Karpas-422 (cell line): ENCODE data around the gene PHF12. TPM values are rescaled to one million over a fixed set of nuclear protein-coding genes. Genes with fewer than 3 reads are reported as not detected.
A peak's percentile ranks its signal among the peaks of the same experiment; 100 is the strongest.

Source experiments
- DNase-seq: peaks from one replicate; pipeline ENCODE4 v3.0.0-alpha.2; 2015
- H2AFZ ChIP-seq: fragments of 200-600 bp; sonication (generic); 2 replicates; pipeline ENCODE4 v1.6.1; 2014; ENCODE audit warnings: antibody characterized with exemption, low read length, mixed read lengths
- H3K27ac ChIP-seq: fragments of 200-600 bp; sonication (generic); 2 replicates; pipeline ENCODE4 v1.5.1; 2014; ENCODE audit warnings: mild to moderate bottlenecking, low read length, moderate library complexity
- H3K27me3 ChIP-seq: fragments of 200-600 bp; sonication (generic); 2 replicates; pipeline ENCODE4 v1.6.1; 2014; ENCODE audit warnings: low read length, mixed read lengths
- H3K36me3 ChIP-seq: fragments of 200-600 bp; sonication (generic); 2 replicates; pipeline ENCODE4 v1.6.1; 2014; ENCODE audit warnings: low read length, mixed read lengths; ENCODE audit not compliant: insufficient read depth
- H3K4me1 ChIP-seq: fragments of 200-600 bp; sonication (generic); 2 replicates; pipeline ENCODE4 v1.6.1; 2014; ENCODE audit warnings: mild to moderate bottlenecking, low read length, mixed read lengths
- H3K4me2 ChIP-seq: fragments of 200-600 bp; sonication (generic); 2 replicates; pipeline ENCODE4 v1.6.1; 2014; ENCODE audit warnings: low read length, low read depth, mild to moderate bottlenecking; ENCODE audit not compliant: poor library complexity, severe bottlenecking
- H3K4me3 ChIP-seq: fragments of 200-600 bp; sonication (generic); 2 replicates; pipeline ENCODE4 v1.5.1; 2014; ENCODE audit warnings: mild to moderate bottlenecking, antibody characterized with exemption, low read length, mixed read lengths
- H3K79me2 ChIP-seq: fragments of 200-600 bp; sonication (generic); 2 replicates; pipeline ENCODE4 v1.6.1; 2014; ENCODE audit warnings: mild to moderate bottlenecking, low read length, mixed read lengths
- H3K9ac ChIP-seq: fragments of 200-600 bp; sonication (generic); 2 replicates; pipeline ENCODE4 v1.6.0; 2014; ENCODE audit warnings: low read length
- H3K9me2 ChIP-seq: fragments of 200-600 bp; sonication (generic), shearing (Covaris generic); replicated peaks from 2 replicates; pipeline ENCODE4 v1.6.0; 2014; ENCODE audit warnings: mild to moderate bottlenecking, low read length, moderate library complexity; ENCODE audit not compliant: insufficient read depth
- H3K9me3 ChIP-seq: fragments of 300-700, 200-600 bp; sonication (generic); 2 replicates; pipeline ENCODE4 v1.6.1; 2014; ENCODE audit warnings: low read length, mixed read lengths
- H4K20me1 ChIP-seq: fragments of 200-600 bp; sonication (generic); 2 replicates; pipeline ENCODE4 v1.6.1; 2014; ENCODE audit warnings: mild to moderate bottlenecking, antibody characterized with exemption, low read length, low read depth; ENCODE audit not compliant: insufficient read depth
- total RNA-seq: library from RNA; depleted of rRNA; stranded (reverse); fragments of >200 nt; shearing (Covaris generic); gene quantifications from 2 replicates; pipeline ENCODE4 v1.2.3, GENCODE V29; 2014; ENCODE audit warnings: low replicate concordance

PHF12 gene
- total RNA-seq, 1 experiment from 2014 or later = 38.3 TPM

GRCh38 chr17:28926366-28926765, 25.0 kb downstream of the PHF12 start:
- no peak for DNase-seq
- Histone ChIP-seq H3K4me2 (no peak overlapping the region), H3K27me3 (no peaks in the 10 kb centered on the region), H3K9me2 (no peaks in the 10 kb centered on the region), H3K27ac (no peak overlapping the region), H2AFZ (no peak overlapping the region), H3K79me2 (peaks cover 66% of the 10 kb centered on the region), H4K20me1 (peaks cover 7% of the 10 kb centered on the region; the same call in 1 of the 2 replicates), H3K36me3 (peaks cover 54% of the 10 kb centered on the region), H3K4me3 (no peak overlapping the region), H3K9me3 (no peaks in the 10 kb centered on the region), H3K9ac (no peak overlapping the region), H3K4me1 (peaks cover 15% of the 10 kb centered on the region)

DNA sequence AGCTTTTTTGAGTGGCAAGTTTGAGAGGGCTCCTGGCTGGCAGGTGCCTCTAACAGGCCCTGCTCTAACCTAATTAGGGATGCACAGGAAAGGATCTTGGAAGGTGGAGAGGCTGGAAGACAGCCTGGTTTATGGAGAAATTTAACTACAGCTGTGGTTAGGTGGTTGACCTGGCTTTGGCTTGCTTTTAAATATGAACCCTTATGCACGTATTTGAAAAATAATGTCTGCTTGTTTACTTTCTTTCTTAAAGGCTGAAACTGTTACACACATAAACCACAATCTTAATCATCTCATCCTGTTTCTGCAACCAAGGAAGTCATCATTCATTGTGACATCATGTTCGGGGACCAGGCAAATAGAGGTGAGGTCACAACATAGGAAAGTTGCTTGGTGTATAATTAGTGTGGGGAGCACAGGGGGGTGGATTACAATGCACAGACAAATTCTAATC, 25.4 kb downstream of the PHF12 start:
- H2AFZ ChIP-seq = no peak overlapping the region
- H3K9me3 ChIP-seq = no peaks in the 10 kb centered on the region
- no peak overlapping the region for H3K9ac ChIP-seq
- H3K36me3 ChIP-seq = peaks cover 59% of the 10 kb centered on the region
- H3K4me2 ChIP-seq = no peak overlapping the region
- peaks cover 15% of the 10 kb centered on the region for H3K4me1 ChIP-seq
- peaks cover 7% of the 10 kb centered on the region; the same call in 1 of the 2 replicates for H4K20me1 ChIP-seq
- no peak overlapping the region for H3K4me3 ChIP-seq
- no peak overlapping the region for H3K27ac ChIP-seq
- no peak for DNase-seq
- peaks cover 62% of the 10 kb centered on the region for H3K79me2 ChIP-seq
- H3K27me3 ChIP-seq = no peaks in the 10 kb centered on the region
- H3K9me2 ChIP-seq = no peaks in the 10 kb centered on the region

DNA sequence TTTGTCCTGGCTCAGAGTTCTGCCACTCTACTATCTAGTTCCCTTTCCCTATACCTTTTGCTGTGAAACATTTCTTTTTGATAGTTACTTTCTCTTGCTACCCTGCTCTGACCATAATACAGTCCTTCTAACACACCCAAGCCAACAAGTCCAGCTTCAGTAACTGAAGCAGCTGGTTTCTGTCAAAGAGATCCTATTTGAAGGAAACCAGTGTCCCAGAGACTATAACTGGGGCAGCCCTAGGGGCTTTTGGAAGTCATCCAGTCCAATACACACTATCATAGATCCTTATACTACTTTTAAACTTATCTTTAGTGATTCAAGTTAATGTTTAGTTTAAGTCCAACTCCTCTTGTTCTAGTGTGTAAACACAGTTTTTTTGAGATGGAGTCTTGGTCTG, 31.1 kb downstream of the PHF12 start:
- H4K20me1 ChIP-seq = no peaks in the 10 kb centered on the region
- H3K4me1 ChIP-seq = no peaks in the 10 kb centered on the region
- DNase-seq = no peak
- H3K9me3 ChIP-seq = no peaks in the 10 kb centered on the region
- H3K4me3 ChIP-seq = no peak overlapping the region
- H3K4me2 ChIP-seq = no peak overlapping the region
- H2AFZ ChIP-seq = no peak overlapping the region
- H3K9ac ChIP-seq = no peak overlapping the region
- H3K9me2 ChIP-seq = no peaks in the 10 kb centered on the region
- H3K79me2 ChIP-seq = peaks cover 21% of the 10 kb centered on the region
- peaks cover 60% of the 10 kb centered on the region for H3K36me3 ChIP-seq
- H3K27me3 ChIP-seq = no peaks in the 10 kb centered on the region
- H3K27ac ChIP-seq = no peak overlapping the region

DNA sequence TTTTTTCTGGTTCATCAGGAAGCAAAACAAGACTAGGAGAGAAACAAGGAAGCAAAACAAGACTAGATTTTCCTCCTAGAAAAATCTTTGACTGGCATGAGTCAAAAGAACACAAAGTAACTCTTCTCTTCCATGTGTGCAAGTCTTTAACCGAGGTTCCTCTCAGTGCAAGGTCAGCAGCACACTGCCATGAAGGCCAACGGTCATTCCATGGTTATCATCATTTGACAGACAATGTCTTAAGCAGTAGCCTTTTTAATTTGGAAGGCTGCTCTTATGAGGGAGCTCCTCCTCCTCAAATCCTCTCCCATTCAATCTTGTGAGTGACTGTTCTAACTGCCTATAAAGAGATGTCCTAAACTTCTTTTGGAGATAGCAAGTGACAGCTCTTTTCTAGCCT, 33.0 kb downstream of the PHF12 start:
- H3K27ac ChIP-seq = no peak overlapping the region
- no peak for DNase-seq
- H3K9me3 ChIP-seq = no peaks in the 10 kb centered on the region

GRCh38 chr17:28917465-28917864, 33.9 kb downstream of the PHF12 start:
- H2AFZ ChIP-seq = no peak overlapping the region
- H3K27me3 ChIP-seq = no peaks in the 10 kb centered on the region
- H3K4me3 ChIP-seq = no peak overlapping the region
- H4K20me1 ChIP-seq = no peaks in the 10 kb centered on the region
- H3K36me3 ChIP-seq = peaks cover 65% of the 10 kb centered on the region
- no peak overlapping the region for H3K4me2 ChIP-seq
- H3K9me3 ChIP-seq = no peaks in the 10 kb centered on the region
- no peak for DNase-seq
- H3K9me2 ChIP-seq = no peaks in the 10 kb centered on the region
- H3K27ac ChIP-seq = no peak overlapping the region
- H3K4me1 ChIP-seq = no peaks in the 10 kb centered on the region
- H3K9ac ChIP-seq = no peak overlapping the region
- peaks cover 13% of the 10 kb centered on the region for H3K79me2 ChIP-seq

More for the DNA sequence above, 33.0 kb downstream of the PHF12 start:
- Histone ChIP-seq H2AFZ (no peak overlapping the region), H3K9me2 (no peaks in the 10 kb centered on the region), H3K79me2 (peaks cover 13% of the 10 kb centered on the region), H3K27me3 (no peaks in the 10 kb centered on the region), H4K20me1 (no peaks in the 10 kb centered on the region), H3K4me1 (no peaks in the 10 kb centered on the region), H3K4me2 (no peak overlapping the region), H3K4me3 (no peak overlapping the region), H3K36me3 (peaks cover 62% of the 10 kb centered on the region), H3K9ac (no peak overlapping the region)

DNA sequence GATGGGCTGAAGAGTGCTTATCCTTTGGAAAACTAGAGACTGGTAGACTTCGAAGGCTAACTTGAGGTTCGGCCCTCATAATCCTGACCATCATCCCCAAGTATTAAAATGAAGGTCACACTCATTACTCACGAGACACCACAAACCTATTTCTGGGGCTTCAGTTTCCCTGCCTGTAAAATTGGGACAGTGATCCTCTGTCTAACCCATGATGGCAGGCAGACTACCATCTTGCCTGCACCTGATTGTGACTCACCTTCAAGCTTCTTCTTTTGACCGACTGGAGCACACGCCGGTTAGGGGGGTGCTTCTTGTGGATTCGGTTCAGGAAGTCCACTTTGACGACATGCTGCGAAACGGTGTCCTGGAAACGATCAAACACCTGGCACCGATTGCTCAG, 34.3 kb downstream of the PHF12 start:
- H4K20me1 ChIP-seq = no peaks in the 10 kb centered on the region
- no peak overlapping the region for H3K4me2 ChIP-seq
- no peaks in the 10 kb centered on the region for H3K27me3 ChIP-seq
- peaks cover 13% of the 10 kb centered on the region for H3K79me2 ChIP-seq
- peaks cover 65% of the 10 kb centered on the region for H3K36me3 ChIP-seq
- no peak overlapping the region for H3K9ac ChIP-seq
- no peak overlapping the region for H2AFZ ChIP-seq
- no peak for DNase-seq
- no peaks in the 10 kb centered on the region for H3K9me3 ChIP-seq
- no peak overlapping the region for H3K27ac ChIP-seq
- no peak overlapping the region for H3K4me3 ChIP-seq
- H3K9me2 ChIP-seq = no peaks in the 10 kb centered on the region
- H3K4me1 ChIP-seq = no peaks in the 10 kb centered on the region

DNA sequence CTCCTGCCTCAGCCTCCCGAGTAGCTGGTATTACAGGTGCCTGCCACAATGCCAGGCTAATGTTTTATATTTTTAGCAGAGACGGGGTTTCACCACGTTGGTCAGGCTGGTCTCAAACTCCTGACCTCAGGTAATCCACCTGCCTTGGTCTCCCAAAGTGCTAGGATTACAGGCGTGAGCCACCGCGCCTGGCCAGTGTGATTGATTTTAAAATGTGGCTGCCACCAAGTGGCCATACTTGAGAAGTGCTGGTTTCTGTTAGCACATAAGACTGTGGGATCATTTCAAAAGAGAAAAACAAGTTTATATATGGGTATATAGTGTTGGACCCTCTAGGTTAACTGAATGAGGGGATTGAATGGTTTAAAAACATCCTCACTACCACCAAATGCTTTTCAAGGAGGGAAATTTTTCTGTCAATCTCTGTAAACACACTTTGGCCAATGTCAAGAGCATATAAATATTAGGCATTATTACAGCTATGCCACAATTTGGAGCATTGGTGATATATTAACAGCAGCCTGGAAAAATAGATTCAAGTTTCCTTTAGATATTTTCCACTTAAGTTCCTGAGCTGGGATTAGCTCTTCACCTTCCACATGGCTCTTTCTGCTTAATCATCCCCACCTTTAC, 34.9 kb downstream of the PHF12 start:
- Histone ChIP-seq H3K9ac (no peak overlapping the region), H2AFZ (no peak overlapping the region), H3K79me2 (peaks cover 13% of the 10 kb centered on the region), H4K20me1 (no peaks in the 10 kb centered on the region), H3K27me3 (no peaks in the 10 kb centered on the region), H3K4me3 (no peak overlapping the region), H3K9me3 (no peaks in the 10 kb centered on the region), H3K36me3 (peaks cover 64% of the 10 kb centered on the region), H3K9me2 (no peaks in the 10 kb centered on the region), H3K4me1 (no peaks in the 10 kb centered on the region), H3K27ac (no peak overlapping the region), H3K4me2 (no peak overlapping the region)
- DNase-seq = peak; percentile 73

GRCh38 chr17:28912938-28913333, 38.4 kb downstream of the PHF12 start:
- Histone ChIP-seq H3K9ac (no peak overlapping the region), H3K79me2 (peaks cover 13% of the 10 kb centered on the region), H3K4me1 (no peaks in the 10 kb centered on the region), H3K27me3 (no peaks in the 10 kb centered on the region), H3K4me3 (no peak overlapping the region), H3K9me3 (no peaks in the 10 kb centered on the region), H3K36me3 (peaks cover 80% of the 10 kb centered on the region), H2AFZ (no peak overlapping the region), H4K20me1 (no peaks in the 10 kb centered on the region), H3K4me2 (no peak overlapping the region), H3K9me2 (no peaks in the 10 kb centered on the region), H3K27ac (no peak overlapping the region)
- DNase-seq = no peak
